ENCODE measurements around the gene CARS2.

Gene CARS2

DNA sequence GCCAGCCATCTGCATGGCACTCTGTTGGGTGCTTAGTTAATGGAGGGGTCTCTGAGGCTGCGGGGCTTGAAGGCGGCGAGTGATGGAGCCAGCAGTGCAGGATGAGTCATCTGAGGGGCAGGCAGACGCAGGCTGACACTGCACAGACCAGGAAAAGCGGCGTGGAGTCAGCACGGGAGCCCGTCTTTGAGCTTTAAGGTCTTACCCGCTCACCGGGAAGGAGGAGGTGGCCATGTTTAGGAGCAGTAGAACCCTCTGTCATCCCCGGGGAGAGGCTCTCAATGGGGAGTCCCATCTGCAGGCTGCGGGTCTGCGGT is 77.5 kb downstream of the CARS2 start:
- in situ Hi-C loops (cut with MboI; ENCODE audit: low pct_unique_long_range_greater_than_20kb, low sequenced_read_pairs, unreplicated experiment) = no loop called here
- no peak for DNase-seq (ENCODE audit: low spot score)
- TF ChIP-seq, protein P1, sequence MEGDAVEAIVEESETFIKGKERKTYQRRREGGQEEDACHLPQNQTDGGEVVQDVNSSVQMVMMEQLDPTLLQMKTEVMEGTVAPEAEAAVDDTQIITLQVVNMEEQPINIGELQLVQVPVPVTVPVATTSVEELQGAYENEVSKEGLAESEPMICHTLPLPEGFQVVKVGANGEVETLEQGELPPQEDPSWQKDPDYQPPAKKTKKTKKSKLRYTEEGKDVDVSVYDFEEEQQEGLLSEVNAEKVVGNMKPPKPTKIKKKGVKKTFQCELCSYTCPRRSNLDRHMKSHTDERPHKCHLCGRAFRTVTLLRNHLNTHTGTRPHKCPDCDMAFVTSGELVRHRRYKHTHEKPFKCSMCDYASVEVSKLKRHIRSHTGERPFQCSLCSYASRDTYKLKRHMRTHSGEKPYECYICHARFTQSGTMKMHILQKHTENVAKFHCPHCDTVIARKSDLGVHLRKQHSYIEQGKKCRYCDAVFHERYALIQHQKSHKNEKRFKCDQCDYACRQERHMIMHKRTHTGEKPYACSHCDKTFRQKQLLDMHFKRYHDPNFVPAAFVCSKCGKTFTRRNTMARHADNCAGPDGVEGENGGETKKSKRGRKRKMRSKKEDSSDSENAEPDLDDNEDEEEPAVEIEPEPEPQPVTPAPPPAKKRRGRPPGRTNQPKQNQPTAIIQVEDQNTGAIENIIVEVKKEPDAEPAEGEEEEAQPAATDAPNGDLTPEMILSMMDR (IDR thresholded peaks at IDR 0.05; ENCODE audit: extremely low read depth, insufficient read depth, missing control alignments) = no peak

GRCh38 chr13:110627761-110628476 is 78.0 kb downstream of the CARS2 start:
- in situ Hi-C loops (cut with MboI; ENCODE audit: low pct_unique_long_range_greater_than_20kb, low sequenced_read_pairs, unreplicated experiment) = no loop called here
- TF ChIP-seq, protein P1 (IDR thresholded peaks at IDR 0.05; ENCODE audit: extremely low read depth, insufficient read depth, missing control alignments) = no peak
- DNase-seq (ENCODE audit: low spot score) = no peak

DNA sequence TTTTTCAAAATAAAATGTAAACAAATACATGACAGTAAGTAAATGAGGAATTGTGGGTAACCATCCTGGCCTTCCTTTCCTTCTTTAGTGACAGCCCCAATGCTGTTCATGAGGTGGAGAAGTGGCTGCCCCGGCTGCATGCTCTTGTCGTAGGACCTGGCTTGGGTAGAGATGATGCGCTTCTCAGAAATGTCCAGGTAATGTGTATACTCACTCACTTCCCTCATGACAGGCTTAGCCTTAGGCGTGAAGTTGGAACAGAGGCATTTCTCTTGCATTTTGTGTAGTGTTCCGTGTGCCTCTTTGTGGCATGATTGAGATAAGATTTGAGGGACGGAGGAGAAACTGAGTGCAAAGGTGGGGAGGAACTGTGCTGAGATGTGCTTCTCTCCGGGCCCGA is 78.6 kb downstream of the CARS2 start:
- TF ChIP-seq, protein P1 (IDR thresholded peaks at IDR 0.05; ENCODE audit: extremely low read depth, insufficient read depth, missing control alignments) = no peak
- in situ Hi-C loops (cut with MboI; ENCODE audit: low pct_unique_long_range_greater_than_20kb, low sequenced_read_pairs, unreplicated experiment) = no loop called here
- no peak for DNase-seq (ENCODE audit: low spot score)

- DNase-seq (ENCODE audit: low spot score) = no peak
- in situ Hi-C loops (cut with MboI; ENCODE audit: low pct_unique_long_range_greater_than_20kb, low sequenced_read_pairs, unreplicated experiment) = no loop called here
- TF ChIP-seq, protein P1 (IDR thresholded peaks at IDR 0.05; ENCODE audit: extremely low read depth, insufficient read depth, missing control alignments) = no peak
These were observed 79.4 kb downstream of the CARS2 start for GRCh38 chr13:110626521-110626920.

- in situ Hi-C loops (cut with MboI; ENCODE audit: low pct_unique_long_range_greater_than_20kb, low sequenced_read_pairs, unreplicated experiment) = no loop called here
- no peak for DNase-seq (ENCODE audit: low spot score)
- TF ChIP-seq, protein P1 (IDR thresholded peaks at IDR 0.05; ENCODE audit: extremely low read depth, insufficient read depth, missing control alignments) = no peak
These were observed 80.1 kb downstream of the CARS2 start for GRCh38 chr13:110625771-110626321.

- no peak for DNase-seq (ENCODE audit: low spot score)
- in situ Hi-C loops (cut with MboI; ENCODE audit: low pct_unique_long_range_greater_than_20kb, low sequenced_read_pairs, unreplicated experiment) = loop anchor here (25.0 kb wide), 1 partner anchor 187 kb away; no protein-coding TSS in a partner anchor
- TF ChIP-seq, protein P1 (IDR thresholded peaks at IDR 0.05; ENCODE audit: extremely low read depth, insufficient read depth, missing control alignments) = no peak
These were observed 80.9 kb downstream of the CARS2 start for GRCh38 chr13:110624766-110625756.
